Measurements from ENCODE around the gene NUDT14. TPM values are rescaled to one million over a fixed set of nuclear protein-coding genes. Genes with fewer than 3 reads are reported as not detected.
A peak's percentile ranks its signal among the peaks of the same experiment; 100 is the strongest.

The NUDT14 gene
- total RNA-seq, 2 donors from 2014 or later: 32.9 to 36.5 TPM

DNA sequence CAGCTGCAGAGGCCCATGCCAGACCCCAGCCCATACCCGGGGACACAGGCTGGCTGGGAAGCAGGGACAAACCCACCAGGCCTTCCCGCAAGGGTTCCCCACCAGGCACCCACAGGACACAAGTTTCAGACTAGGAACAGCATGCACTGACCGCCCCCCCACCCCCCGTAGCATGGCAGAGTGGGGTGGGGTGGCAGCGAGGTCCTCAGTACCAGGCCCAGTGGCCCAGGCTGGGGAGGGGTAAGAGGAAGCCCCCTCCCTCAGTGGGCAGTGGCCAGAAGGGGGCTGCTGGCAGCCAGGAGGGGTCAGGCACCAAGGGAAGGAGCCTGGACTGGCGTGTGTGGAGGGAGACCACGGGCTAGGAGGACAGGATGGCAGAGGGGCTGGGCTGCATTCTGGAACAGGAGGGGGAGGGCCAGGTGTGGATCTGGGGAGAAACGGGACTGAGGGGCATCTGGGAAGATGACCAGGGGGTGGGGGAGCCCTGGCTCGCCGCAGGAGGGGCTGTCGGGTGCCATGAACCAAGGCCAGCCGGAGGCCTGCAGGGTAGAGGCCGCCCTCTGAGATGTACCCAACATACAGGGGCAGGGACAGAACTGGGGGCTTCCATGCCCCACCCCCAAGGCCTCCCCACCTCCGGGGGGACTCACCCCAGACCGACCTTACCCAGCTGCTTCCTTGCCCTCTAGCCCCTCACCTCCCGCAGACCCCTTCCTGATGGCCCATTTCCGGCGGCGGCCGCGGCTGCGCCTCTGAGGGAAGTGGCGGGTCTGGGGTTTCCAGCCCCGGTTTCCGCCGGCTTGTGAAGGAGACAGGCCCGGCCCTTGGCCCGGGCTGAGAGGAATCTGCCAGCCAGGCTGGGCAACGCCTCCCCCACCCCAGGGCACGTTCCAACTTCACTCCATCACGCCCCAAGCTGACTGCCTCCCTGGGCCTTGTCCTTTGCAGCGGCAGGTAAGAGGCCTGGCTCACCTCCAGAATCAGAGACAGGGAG lies 6.9 kb downstream of the NUDT14 start:
- TF ChIP-seq POLR2A (IDR thresholded peaks at IDR 0.05) (no peak), POLR2AphosphoS5 (IDR thresholded peaks at IDR 0.05) (no peak)
- TF ChIP-seq, protein P1, sequence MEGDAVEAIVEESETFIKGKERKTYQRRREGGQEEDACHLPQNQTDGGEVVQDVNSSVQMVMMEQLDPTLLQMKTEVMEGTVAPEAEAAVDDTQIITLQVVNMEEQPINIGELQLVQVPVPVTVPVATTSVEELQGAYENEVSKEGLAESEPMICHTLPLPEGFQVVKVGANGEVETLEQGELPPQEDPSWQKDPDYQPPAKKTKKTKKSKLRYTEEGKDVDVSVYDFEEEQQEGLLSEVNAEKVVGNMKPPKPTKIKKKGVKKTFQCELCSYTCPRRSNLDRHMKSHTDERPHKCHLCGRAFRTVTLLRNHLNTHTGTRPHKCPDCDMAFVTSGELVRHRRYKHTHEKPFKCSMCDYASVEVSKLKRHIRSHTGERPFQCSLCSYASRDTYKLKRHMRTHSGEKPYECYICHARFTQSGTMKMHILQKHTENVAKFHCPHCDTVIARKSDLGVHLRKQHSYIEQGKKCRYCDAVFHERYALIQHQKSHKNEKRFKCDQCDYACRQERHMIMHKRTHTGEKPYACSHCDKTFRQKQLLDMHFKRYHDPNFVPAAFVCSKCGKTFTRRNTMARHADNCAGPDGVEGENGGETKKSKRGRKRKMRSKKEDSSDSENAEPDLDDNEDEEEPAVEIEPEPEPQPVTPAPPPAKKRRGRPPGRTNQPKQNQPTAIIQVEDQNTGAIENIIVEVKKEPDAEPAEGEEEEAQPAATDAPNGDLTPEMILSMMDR (IDR thresholded peaks at IDR 0.05): no peak
- no peaks in the 10 kb centered on the region for H3K4me1 ChIP-seq (replicated peaks)
- no peaks in the 10 kb centered on the region for H3K9me3 ChIP-seq
- H3K36me3 ChIP-seq: no peaks in the 10 kb centered on the region
- no peak overlapping the region for H3K27ac ChIP-seq
- no peak for DNase-seq (ENCODE audit: low spot score)
- intact Hi-C loops (cut with DNase I): no loop called here
- H3K4me3 ChIP-seq: no peak overlapping the region
- 57% methylated on average over 31 of the region's 32 CpGs for WGBS
- H3K27me3 ChIP-seq (replicated peaks; ENCODE audit: insufficient read depth): no peaks in the 10 kb centered on the region

DNA sequence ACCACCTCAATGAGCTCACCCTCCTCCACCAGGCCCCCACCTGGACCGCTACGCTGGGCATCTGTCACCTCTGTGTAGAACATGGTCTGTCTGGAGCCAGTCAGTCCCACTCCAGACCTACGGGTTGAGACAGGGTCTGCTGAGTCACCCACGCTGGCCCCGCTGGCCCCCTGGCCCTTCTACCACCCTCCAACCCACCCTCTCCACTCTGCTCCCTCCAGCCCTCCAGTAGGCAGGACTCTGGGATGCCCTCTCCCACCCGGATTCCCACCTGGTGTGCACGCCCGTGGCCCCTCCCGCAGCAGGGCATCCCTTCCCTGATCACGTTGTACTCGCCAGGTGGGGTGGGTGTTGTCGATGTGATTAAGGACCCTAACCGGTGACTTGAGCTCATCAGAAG lies 8.0 kb downstream of the NUDT14 start:
- Histone ChIP-seq H3K27me3 (replicated peaks; ENCODE audit: insufficient read depth) (no peaks in the 10 kb centered on the region), H3K36me3 (no peaks in the 10 kb centered on the region), H3K9me3 (no peaks in the 10 kb centered on the region), H3K4me3 (no peak overlapping the region), H3K4me1 (replicated peaks) (no peaks in the 10 kb centered on the region), H3K27ac (no peak overlapping the region)
- intact Hi-C loops (cut with DNase I): no loop called here
- no peak for DNase-seq (ENCODE audit: low spot score)
- TF ChIP-seq, protein P1 (IDR thresholded peaks at IDR 0.05): no peak
- no peak for TF ChIP-seq POLR2A (IDR thresholded peaks at IDR 0.05)
- TF ChIP-seq POLR2AphosphoS5 (IDR thresholded peaks at IDR 0.05): no peak
- 94% methylated on average over 13 of the region's 13 CpGs for WGBS

DNA sequence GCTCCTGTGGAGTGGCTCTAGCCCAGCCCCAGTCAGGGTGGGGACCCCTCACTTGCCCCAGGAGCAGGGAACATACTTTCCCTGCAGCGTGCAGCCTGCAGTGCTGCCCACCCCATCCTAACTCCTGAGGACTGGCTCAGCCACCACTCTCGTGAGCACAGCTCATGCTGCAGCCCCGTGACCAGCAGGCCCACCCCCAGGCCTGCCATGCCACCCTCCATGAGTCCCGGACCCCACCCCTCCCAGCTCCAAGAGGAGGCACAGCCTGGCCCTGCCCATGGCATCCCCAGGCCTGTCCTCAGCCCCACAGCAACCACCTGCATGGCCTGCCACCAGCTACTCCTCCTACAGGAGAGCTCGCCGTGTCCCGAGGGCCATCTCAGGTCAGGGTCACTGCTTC lies 8.6 kb downstream of the NUDT14 start:
- intact Hi-C loops (cut with DNase I): no loop called here
- no peak for TF ChIP-seq POLR2AphosphoS5 (IDR thresholded peaks at IDR 0.05)
- TF ChIP-seq POLR2A (IDR thresholded peaks at IDR 0.05): no peak
- TF ChIP-seq, protein P1 (IDR thresholded peaks at IDR 0.05): no peak
- 77% methylated on average over 5 of the region's 7 CpGs for WGBS

DNA sequence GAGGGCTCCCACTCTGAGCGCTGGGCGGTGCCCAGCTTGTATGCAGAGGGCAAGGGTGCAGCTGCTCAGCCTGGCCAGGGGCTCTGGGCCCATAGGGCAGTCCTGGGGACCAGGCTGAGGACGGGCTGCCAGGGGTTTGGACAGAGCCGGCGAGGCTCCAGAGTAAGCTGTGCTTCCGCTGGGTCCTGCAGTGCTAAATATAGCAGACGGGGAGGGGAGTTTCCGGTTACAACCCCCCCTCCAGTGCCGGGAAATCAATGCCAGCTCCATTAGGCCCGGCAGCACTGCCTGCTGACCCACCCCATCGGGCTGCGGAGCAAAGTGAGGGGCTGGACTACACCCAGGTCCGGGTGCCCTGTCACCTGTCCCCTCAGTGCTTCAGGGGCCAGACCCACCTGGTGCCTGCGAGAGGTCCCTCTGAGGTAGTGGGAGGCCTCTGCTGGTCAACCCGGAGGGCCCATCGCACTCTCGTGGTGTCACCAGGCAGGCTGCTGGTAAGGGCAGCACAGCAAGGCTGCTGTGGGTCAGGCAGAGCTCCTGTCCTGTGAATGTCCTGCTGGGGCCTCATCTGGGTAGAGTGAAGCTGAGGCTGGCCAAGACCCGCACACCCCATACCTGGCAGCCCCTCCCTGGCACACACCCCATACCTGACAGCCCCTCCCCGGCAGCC lies 10.0 kb downstream of the NUDT14 start:
- Histone ChIP-seq H3K27me3 (replicated peaks; ENCODE audit: insufficient read depth) (no peaks in the 10 kb centered on the region), H3K9me3 (no peaks in the 10 kb centered on the region), H3K4me3 (no peak overlapping the region), H3K36me3 (no peaks in the 10 kb centered on the region), H3K4me1 (replicated peaks) (no peaks in the 10 kb centered on the region), H3K27ac (peak overlapping the region in 1 of 2 donors; percentile 11)
- DNase-seq (ENCODE audit: low spot score): no peak
- intact Hi-C loops (cut with DNase I): no loop called here
- TF ChIP-seq, protein P1 (IDR thresholded peaks at IDR 0.05): no peak
- no peak for TF ChIP-seq POLR2A (IDR thresholded peaks at IDR 0.05)
- TF ChIP-seq POLR2AphosphoS5 (IDR thresholded peaks at IDR 0.05): no peak
- WGBS: 31% methylated on average over 18 of the region's 19 CpGs

More for the DNA sequence above, 8.6 kb downstream of the NUDT14 start:
- Histone ChIP-seq H3K27ac (no peak overlapping the region), H3K9me3 (no peaks in the 10 kb centered on the region), H3K4me1 (replicated peaks) (no peaks in the 10 kb centered on the region), H3K4me3 (no peak overlapping the region), H3K27me3 (replicated peaks; ENCODE audit: insufficient read depth) (no peaks in the 10 kb centered on the region), H3K36me3 (no peaks in the 10 kb centered on the region)
- DNase-seq (ENCODE audit: low spot score): no peak

Measured in prostate gland (tissue), 2 donors.